CD4-positive, alpha-beta T cell treated with Interferon gamma for 1 hour (primary cell): ENCODE data around the gene MRLN.
"Not testable (repeated sequence)": the region's sequence is repeated elsewhere in the genome, so short reads cannot be mapped to it uniquely, and the experiment has no call there.

Experiments used
- DNase-seq: peaks from one replicate; pipeline ENCODE4 v3.0.0-alpha.2; 2020

Gene MRLN

DNA sequence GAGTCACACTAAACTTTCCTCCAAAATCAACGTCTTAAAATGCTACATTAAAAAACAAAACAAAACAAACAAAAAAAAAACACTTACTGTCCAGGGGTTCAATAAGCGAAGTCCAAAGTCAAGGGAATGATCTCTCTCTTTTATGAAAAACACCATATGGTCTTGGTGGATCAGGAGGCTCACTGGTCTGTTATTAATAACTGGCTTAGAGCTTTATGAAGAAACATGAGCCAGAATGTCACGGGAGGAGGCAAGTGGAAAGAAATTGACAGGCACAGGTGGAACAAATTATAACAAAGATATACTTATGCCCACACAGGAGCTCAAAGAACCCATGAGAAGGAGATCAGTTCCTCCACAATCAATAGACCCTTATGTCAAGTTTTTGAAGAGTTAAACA is at the start of gene MRLN:
Gene MRLN (minus strand): TSS at position 189 of the 400 bp plus-strand sequence.
- DNase-seq = no peak

DNA sequence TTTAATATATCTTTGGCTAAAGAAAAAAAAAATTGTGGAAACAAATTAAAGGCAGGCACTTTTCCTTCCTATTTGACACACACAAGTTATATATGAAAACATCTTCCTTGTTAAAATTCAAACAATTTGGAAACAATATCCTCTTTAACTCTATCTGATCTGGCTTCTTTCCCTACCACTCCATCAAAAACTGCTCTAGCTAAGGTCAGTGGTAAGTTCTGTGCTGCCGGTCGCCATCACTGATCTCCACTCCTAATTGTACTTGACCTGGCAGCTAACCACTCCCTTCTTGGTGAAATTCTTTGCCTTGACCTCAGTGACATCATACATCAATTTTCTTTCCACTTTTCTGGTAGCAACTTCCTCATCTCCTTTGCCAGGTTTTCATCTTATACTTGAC is 47.9 kb upstream of the MRLN start:
- DNase-seq = no peak

DNA sequence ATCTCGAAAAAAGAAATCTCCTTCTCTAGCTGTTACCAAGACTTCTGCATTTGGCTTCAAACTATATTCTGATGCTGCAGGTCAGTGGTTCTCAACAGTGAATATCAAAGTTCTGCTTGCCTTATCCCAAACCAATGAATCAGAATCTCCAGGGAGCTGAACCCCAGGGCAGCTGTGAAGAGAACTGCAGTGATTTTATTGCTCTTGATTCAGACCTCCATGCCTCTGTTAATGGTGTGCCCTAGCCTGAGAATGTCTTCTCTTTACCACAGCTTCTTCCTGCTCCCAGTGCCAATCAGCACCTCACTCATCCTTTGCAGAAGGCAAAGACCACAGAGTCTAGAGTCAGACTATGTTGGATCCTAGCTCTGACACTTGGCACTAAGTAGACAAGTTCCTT is 46.2 kb upstream of the MRLN start:
- DNase-seq = no peak

DNA sequence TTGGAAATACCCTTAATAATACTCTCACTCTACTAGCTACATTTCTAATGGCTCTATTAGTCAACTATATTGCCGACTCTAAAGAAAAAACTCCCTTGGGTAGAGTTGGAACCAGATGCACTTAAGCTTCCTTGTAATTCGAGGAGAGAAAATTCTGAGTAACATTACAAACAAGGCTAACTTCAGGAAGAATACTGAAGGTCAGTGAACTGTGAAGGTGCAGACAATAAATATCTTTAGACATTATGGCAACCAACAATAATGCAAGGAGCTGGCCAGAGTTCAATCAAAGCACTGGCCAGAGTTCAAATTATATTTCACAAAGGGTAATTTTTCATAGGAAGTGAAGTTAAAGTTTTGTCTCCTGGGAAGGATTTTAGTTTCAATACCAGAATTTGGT is 40.7 kb upstream of the MRLN start:
- DNase-seq = no peak

DNA sequence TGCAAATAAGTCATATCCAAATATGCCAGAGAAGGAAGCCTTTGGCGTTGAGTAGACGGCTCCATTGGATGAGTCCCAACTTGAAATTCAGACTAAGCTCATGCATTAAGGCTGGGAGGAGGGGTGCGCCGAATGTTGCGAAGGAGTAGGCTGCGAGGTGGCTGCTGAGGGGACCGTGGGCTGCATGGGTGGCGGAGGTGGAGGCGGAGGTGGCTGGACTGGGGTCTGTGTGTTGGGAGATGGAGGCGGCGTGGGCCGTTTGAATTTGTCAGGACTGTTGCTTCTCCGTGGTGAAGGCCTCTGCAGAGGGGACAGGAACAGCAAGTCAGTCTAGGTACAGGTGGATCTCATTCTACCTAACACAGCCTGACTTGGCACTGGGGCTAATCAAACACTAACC is 39.6 kb upstream of the MRLN start:
- DNase-seq = no peak

DNA sequence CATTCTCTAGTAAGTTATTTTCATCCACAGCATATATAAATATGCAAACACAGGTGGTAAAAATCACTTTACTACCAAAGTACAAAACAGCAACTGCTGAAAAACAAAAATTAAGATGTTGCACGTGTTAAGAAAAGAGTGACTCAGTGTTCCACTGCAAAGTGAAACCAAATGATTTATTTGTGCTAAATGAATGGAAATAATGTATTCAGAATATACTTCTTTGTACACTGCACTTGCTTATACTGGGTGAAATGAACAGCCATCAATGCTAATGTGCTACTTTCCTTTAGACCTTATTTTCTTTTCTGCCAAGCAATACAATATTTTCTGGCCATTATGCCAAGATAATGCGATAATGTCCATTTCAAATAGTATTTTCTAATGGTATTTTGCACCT is 38.3 kb upstream of the MRLN start:
- no peak for DNase-seq

DNA sequence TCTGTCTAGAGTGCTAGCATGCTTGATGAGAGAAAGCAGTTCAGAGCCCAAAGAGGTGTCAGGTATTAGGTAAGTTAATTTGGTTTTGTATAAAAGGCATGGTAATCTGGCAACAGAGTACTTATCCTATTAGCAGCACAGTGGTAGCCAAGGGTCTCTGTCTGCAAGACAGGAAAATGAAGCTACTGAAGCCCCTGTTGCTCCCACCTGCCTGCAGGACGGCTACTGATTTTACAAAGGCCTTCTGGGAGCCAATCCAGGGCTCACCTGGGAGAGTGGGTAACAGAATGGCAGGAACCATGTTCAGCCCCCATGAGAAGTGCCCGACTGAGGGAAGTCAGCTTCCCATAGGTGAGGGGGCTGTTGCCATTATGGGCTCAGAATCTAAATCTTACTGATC is 36.8 kb upstream of the MRLN start:
- not testable (repeated sequence) for DNase-seq

DNA sequence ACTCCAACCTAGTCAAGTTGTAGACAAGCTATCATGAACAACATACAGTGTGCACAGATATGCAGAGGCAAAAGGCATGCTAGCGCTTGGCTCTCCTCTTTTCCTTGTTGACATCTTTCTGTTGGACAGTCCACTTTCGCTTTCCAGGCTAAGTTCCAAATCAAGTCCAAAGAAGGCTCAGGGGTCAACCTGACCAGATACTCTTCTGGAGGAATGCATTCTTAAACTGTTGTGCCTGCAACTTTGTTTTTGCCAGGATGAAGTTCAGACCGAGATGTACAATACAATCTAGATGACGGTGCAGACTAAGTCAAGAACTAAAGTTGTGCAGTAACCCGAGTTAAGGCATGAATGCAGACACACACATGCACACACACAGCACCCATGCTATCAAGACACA is 35.7 kb upstream of the MRLN start:
- not testable (repeated sequence) for DNase-seq

DNA sequence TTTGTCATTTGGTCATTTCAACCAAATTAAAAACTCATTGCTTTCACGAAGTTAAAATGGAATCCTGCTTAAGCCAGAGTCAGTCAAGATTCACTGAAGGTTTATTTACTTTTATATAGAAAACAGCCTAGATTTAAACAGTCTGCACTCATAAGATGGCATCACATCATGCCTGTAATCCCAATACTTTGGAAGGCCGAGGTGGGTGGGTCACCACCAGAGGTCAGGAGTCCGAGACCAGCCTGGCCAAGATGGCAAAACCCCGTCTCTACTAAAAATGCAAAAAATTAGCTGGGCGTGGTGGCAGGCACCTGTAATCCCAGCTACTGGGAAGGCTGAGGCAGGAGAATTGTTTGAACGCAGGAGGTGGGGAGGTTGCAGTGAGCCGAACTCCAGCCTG is 33.8 kb upstream of the MRLN start:
- not testable (repeated sequence) for DNase-seq

DNA sequence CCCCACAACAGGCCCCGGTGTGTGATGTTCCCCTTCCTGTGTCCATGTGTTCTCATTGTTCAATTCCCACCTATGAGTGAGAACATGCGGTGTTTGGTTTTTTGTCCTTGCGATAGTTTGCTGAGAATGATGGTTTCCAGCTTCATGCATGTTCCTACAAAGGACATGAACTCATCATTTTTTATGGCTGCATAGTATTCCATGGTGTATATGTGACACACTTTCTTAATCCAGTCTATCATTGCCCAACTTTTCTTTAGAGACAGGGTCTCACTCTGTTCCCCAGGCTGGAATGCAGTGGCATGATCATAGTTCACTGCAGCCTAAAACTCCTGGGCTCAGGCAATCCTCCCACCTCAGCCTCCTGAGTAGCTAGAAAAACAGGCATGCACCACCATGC is 32.2 kb upstream of the MRLN start:
- not testable (repeated sequence) for DNase-seq

DNA sequence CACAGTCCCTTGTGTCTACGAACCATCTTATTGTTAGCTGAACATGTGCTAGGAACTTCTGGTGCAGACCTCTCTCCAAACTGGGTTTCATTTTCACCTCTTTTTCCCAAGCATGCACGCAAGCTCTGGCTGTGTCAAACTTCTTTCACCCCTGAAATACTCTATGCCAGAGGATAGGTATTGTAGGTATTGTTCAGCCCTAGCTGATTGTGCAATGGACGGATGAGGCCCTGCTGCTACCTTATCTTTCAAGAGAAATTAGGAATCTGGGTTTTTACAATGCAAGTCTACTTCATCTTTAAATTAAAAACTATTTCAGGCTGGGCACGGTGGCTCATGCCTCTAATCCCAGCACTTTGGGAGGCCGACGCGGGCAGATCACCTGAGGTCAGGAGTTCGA is 28.3 kb upstream of the MRLN start:
- DNase-seq = no peak

DNA sequence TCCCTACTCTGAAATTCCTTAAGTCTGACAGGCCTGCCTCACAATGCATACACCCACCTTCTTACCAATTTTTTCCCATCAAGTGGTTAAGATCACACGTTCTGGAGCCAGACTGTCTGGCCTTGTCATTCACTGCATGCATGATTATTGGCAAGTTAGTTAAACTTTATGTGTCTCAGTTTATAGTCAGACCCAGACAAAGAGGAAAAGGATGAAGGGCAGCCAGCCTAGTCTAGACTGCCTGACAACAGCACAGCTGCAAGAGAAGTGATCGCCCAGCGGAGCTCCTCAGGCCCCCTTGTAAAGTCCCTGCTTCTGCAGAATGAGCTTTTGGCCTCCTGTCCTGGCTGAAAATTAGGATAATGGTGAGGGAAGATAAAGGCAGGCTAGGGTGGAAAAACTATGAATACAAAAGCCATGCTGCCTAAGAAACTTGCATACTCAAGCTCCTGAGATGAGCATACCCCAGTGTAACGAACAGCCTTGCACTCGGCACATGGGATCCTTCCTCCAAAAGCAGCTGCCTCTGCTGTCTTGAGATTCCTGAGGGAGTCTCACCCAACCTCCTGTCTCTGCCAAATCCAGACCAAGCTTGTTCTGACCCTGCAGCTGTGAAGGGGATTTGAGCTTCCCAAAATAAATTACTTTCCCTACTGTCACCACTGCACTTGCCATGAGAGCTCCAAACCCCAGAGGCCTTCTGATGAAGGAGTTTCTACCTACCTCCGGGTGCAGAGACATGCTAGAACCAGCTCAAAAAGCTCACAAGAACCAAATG is 26.7 kb upstream of the MRLN start:
- DNase-seq = no peak

DNA sequence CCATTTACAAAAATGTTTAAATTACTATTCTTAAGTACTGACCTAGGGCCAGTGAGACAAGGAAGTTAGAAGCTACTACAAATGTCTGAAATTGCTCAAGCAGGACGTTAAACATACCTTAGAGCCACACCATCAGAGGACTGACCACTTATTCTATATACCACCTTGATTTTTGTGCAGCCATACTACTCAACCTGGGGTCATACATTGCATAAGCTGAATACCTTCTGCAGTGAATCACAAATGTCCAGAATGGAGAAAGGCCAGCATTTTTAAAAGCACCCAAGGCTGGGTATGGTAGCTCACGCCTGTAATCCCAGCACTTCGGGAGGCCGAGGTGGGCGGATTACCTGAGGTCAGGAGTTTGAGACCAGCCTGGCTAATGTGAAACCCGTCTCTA is 21.2 kb upstream of the MRLN start:
- DNase-seq = no peak

DNA sequence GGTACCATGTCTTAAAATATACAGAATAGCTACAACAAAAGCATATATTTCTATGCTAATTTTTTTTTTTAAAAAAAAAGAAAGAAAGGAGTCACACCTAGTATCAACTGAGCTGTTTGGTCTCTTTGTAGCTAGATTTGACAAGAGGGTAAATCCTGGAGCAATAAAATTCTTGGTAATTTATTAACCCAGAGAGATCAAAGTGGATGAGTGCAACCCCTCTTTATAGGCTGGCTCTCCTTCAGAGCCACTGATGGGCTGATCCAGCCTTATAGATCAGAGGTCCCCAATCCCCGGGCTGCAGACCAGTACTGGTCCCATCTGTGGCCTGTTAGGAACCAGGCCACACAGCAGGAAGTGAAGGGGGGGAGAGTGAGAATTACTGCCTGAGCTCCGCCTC is 19.8 kb upstream of the MRLN start:
- no peak for DNase-seq

DNA sequence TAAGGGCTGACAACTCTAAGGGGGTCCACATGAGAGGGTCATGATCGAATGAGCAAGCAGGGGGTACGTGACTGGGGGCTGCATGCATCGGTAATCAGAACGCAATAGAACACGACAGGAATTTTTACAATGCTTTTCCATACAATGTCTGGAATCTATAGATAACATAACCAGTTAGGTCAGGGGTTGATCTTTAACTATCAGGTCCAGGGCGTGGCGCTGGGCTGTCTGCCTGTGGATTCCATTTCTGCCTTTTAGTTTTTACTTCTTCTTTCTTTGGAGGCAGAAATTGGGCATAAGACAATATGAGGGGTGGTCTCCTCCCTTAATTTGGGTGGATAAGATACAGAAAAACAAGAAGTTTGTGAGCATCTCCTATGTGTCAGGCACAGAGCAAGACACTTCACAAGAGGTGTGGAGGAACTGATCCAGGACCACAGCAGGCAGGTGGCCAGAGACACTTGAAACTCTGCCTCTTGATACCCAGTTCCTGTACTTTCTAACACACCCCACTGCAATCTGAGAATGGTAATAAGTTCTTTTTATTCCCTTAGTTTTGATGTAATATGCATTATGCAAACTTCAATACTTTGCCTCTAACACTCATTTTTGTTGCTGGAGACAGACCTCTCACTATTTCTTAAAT is 18.0 kb upstream of the MRLN start:
- no peak for DNase-seq

DNA sequence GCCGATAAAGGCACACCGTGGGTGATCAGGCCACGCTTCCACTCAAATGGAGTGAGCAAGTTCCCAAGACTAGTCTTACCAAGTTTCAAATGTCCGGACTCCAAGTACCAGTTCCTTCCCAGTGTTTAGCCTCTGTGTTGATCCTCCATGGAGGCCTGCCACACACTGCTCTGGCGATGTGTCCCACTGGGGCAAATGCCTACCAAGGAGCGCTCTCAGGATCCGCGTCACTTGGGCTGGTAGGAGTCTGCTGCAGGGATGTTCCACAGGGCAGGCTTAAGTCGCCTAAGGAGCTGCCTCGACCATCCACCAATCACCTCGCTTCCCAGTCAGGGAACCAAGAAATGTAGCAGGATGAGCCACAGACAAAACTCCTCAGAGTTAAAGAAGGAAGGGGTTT is 17.4 kb upstream of the MRLN start:
- DNase-seq = no peak

DNA sequence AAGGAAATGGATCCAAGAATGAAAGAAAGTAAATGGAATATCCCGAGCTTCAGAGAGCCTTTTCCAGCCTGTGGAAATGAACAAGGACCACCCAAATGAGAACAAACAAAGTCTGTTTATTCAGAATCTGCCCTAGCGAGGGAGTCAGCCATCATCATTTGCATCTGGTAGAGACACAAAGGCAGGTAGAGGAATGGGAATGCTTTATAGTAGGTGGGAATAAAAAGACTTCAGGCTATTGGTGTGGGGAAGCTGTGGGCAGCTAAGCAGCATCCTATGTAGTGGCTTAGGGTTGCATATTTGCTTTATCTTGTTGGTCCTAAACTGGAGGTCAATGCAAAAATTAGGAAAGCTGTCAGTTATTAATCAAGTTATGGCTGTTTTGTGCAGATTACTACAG is 9.2 kb upstream of the MRLN start:
- no peak for DNase-seq

DNA sequence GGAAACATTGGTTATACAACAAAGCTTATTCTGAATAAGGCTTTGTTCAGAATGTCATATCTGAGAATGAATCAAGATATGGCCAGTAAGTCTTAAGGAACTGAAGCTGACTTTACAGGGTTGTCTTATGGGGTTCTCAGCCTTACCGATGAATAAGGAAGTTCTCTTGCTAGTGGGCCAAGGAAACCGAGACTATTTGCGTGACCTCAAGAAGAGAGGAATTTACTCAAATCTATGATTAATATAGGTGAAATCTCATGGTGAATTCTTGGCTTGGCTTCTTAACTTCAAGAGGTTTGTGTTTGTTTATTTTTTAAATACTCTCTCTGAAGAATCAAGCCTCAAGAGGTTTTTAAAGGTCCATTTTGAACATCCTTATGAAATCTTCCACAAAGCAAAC is 4.7 kb upstream of the MRLN start:
- no peak for DNase-seq

DNA sequence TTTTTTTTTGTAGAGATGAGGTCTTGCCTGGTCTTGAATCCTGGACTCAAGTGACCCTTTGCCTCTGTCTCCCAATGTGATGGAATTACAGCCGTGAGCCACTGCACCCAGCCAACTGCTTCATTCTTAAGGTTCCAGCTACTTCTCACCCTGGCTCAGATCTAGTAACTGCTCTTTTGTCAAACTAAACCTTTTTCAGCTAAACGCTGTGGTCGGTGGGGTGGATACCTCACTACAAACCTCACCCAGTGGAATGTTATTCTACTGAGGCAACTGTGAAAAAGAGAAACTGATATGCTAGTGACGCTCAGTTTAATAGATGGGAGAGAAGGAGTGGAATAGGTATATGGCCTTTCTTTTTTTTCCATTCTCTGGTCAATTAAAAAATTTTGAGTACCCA is 1.7 kb upstream of the MRLN start:
- no peak for DNase-seq

DNA sequence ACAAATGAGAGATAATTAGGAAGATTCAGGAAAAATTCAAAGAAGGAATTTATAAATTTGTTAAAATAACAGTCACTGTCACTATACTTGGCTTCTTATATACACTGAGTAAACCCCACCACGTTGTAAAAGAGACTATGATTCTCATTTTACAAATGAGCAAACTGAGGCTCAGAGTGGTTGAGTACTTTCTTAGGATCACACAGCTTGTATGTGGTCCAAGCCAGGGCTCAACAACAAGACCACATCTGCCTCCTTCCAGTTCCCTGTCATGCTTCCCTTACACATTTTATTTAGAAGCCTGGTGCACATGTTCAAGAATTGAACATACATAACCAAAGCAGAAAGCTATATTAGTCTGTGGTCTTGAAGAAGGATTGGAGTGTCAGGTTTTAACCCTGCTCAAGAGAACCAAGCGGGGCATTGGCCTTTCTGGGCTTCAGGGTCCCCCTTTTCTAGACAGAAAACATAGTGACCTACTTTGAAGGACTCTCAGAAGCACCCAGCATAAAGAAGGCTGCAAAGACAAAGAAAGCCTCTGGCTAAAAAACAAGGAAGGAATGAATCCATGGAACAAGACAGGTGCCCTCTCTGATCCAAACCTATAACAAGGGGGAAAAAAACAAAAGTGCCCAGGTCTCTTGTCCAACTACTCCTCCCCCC is 846 bp downstream of the MRLN start:
- no peak for DNase-seq

DNA sequence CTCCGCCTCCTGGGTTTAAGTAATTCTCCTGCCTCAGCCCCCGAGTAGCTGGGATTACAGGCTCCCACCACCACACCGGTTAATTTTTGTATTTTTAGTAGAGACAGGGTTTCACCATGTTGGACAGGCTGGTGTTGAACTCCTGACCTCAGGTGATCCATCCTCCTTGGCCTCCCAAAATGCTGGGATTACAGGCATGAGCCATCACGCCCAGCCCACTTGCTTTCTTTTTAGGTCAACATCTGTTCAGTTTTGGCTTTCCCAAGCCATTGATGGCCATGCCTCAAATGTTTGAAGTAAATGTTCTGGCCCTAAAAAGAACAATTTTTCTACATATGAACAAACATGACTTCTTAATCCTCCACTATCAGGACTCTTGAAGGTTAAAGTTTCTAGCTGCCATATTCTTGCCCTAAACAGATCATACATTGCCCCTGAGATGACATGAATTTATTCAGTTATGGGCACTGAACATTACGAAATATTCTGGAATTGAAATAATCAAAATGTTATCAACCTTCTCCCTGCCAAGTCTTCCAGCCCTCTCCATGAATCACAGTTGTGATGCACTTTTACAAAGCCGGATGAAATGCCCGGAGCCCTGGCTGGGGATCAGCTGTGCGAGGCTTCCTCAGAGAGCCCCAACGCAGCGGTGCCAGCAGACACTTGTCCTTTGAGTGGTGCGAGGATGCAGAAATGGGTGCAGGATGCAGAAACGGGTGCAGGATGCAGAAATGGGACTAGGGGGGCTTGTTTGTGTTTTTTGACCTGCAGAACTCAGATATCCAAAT is 2.9 kb downstream of the MRLN start:
- DNase-seq = no peak

DNA sequence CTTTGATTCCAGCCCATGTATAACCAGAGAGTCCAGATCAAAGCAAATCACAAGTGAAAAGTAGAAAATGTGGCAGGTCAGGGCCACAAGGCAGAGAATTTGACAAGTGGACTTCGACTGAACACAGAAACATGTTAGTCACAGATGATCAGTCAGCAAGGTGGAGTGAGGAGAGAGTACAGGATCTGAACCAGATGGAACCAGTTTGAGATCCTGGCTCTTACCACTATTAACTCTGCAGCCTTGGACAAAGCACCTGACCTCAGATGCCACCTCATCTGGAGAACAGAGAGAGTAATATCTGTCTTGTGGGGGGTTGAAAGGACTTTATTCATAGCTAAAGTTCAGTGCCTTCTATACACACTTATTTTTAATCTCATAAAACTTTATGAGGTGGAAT is 4.4 kb downstream of the MRLN start:
- DNase-seq = no peak

DNA sequence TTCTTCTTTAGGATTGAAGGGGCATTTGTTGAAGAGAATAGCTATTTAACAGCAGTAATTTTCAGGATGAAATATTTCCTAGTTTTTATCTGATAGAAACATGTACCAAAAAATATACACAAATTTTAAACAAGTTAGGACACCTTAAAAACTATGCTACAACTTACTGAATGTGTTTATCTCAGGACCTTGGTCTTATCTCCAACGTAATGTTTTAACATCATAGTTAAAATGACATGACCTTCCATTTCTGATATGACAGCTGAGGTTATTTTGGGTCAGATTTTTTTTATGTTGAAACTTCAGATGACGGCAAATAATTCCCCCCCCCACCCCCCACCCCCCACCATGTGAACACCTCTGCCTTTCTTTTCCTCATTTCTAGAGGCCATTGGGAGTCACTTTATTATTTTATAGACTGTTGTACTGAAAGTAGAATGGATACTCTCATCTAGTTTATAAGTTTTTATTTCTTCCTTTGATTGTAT is 8.0 kb downstream of the MRLN start:
- DNase-seq = no peak
